HEK293 (cell line): ENCODE results near the gene APOBEC4.

Source experiments
- CTCF ChIA-PET: fragments of 350-600 bp; formaldehyde crosslinking; extraction: SDS; loops from one replicate; lab custom pipeline; 2021; ENCODE audit warnings: antibody characterized with exemption; lab: Yijun Ruan, JAX
- POLR2A ChIA-PET: fragments of 300-600 bp; formaldehyde crosslinking; extraction: SDS; loops from one replicate; lab custom pipeline; 2020; ENCODE audit warnings: antibody characterized with exemption, inconsistent platforms; lab: Yijun Ruan, JAX
- H3K27ac ChIP-seq: fragments of 200-500 bp; sonication (Bioruptor generic); 2 replicates; pipeline ENCODE4 v1.5.1; 2014; ENCODE audit warnings: low read depth, low read length, control low read depth, inconsistent platforms; ENCODE audit errors: extremely low read depth
- H3K36me3 ChIP-seq, 2 experiments: fragments of 200-500 bp in 1 of 2; sonication (Bioruptor generic) in 1 of 2; 1 replicate in 1 of 2; 2 replicates in 1 of 2; pipeline ENCODE4 v1.5.1; 2014 to 2017; ENCODE audit warnings: inconsistent platforms in 2 of 2, low read length in 2 of 2; ENCODE audit not compliant: control insufficient read depth in 2 of 2, insufficient read depth in 1 of 2
- H3K4me1 ChIP-seq: fragments of 200-500 bp; sonication (Bioruptor generic); 2 replicates; pipeline ENCODE4 v1.5.1; 2014; ENCODE audit warnings: mild to moderate bottlenecking, low read length, inconsistent platforms; ENCODE audit not compliant: control insufficient read depth, insufficient read depth
- H3K4me3 ChIP-seq: 2 replicates; pipeline ENCODE4 v1.5.1; 2011; ENCODE audit warnings: low read depth, mild to moderate bottlenecking, control low read depth, low read length, moderate library complexity
- H3K9me3 ChIP-seq: fragments of 200-500 bp; sonication (Bioruptor generic); 2 replicates; pipeline ENCODE4 v1.5.1; 2014; ENCODE audit warnings: low read depth, low read length, inconsistent platforms; ENCODE audit not compliant: control insufficient read depth, insufficient read depth
- GLI2 ChIP-seq: fragments of 450-650 bp; formaldehyde crosslinking; IDR thresholded peaks from 2 replicates; pipeline ENCODE4; 2017; ENCODE audit warnings: missing biosample characterization, missing genetic modification characterization, low read depth, borderline replicate concordance
- MEIS1 ChIP-seq: sonication (generic); formaldehyde crosslinking; IDR thresholded peaks from 2 replicates; pipeline ENCODE4 v1.8.1; 2022; ENCODE audit warnings: missing genetic modification reagents, mild to moderate bottlenecking, borderline replicate concordance
- OVOL3 ChIP-seq: fragments of 450-650 bp; formaldehyde crosslinking; IDR thresholded peaks from 2 replicates; pipeline ENCODE4 v1.5.1; 2016; ENCODE audit warnings: missing biosample characterization, missing genetic modification characterization
- PRDM1 ChIP-seq: fragments of 450-650 bp; formaldehyde crosslinking; IDR thresholded peaks from 2 replicates; pipeline ENCODE4; 2016; ENCODE audit warnings: missing biosample characterization, missing genetic modification characterization
- YY1 ChIP-seq: fragments of 450-650 bp; formaldehyde crosslinking; IDR thresholded peaks from 2 replicates; pipeline ENCODE4 v1.5.1; 2018; ENCODE audit warnings: missing biosample characterization, missing genetic modification characterization
- ZBTB48 ChIP-seq: fragments of 450-650 bp; formaldehyde crosslinking; IDR thresholded peaks from 2 replicates; pipeline ENCODE4 v1.5.1; 2016; ENCODE audit warnings: missing biosample characterization, missing genetic modification characterization
- ZEB2 ChIP-seq: fragments of 450-650 bp; formaldehyde crosslinking; IDR thresholded peaks from 2 replicates; pipeline ENCODE4 v1.5.1; 2016; ENCODE audit warnings: missing biosample characterization, missing genetic modification characterization
- ZNF133 ChIP-seq: fragments of 450-650 bp; formaldehyde crosslinking; IDR thresholded peaks from 2 replicates; pipeline ENCODE4 v1.5.1; 2016; ENCODE audit warnings: missing biosample characterization, missing genetic modification characterization
- ZNF530 ChIP-seq: fragments of 450-650 bp; formaldehyde crosslinking; IDR thresholded peaks from 2 replicates; pipeline ENCODE4 v1.5.1; 2016; ENCODE audit warnings: low read depth, missing biosample characterization, missing genetic modification characterization
- ZNF629 ChIP-seq: fragments of 450-650 bp; formaldehyde crosslinking; IDR thresholded peaks from 2 replicates; pipeline ENCODE4 v1.5.1; 2017; ENCODE audit warnings: missing biosample characterization, missing genetic modification characterization
- ZNF660 ChIP-seq: fragments of 450-650 bp; IDR thresholded peaks from 2 replicates; pipeline ENCODE4 v1.5.1; 2018; ENCODE audit warnings: missing biosample characterization, mild to moderate bottlenecking, missing genetic modification characterization
- ZNF747 ChIP-seq: fragments of 450-650 bp; formaldehyde crosslinking; IDR thresholded peaks from 2 replicates; pipeline ENCODE4 v1.5.1; 2016; ENCODE audit warnings: missing biosample characterization, missing genetic modification characterization
- ZSCAN16 ChIP-seq: fragments of 450-650 bp; formaldehyde crosslinking; IDR thresholded peaks from 2 replicates; pipeline ENCODE4 v1.5.1; 2016; ENCODE audit warnings: missing biosample characterization, missing genetic modification characterization
- ZSCAN5A ChIP-seq: fragments of 450-650 bp; formaldehyde crosslinking; IDR thresholded peaks from 2 replicates; pipeline ENCODE4 v1.5.1; 2016; ENCODE audit warnings: missing biosample characterization, missing genetic modification characterization
- ZXDB ChIP-seq: fragments of 450-650 bp; formaldehyde crosslinking; IDR thresholded peaks from 2 replicates; pipeline ENCODE4 v1.5.1; 2016; ENCODE audit warnings: missing biosample characterization, missing genetic modification characterization
- TF ChIP-seq, protein P1 (sequence below): fragments of 450-650 bp; formaldehyde crosslinking; IDR thresholded peaks from 2 replicates; pipeline ENCODE4 v1.5.0; 2017; ENCODE audit warnings: missing biosample characterization, missing genetic modification characterization, borderline replicate concordance
- TF ChIP-seq, protein P2 (sequence below): fragments of 450-650 bp; formaldehyde crosslinking; IDR thresholded peaks from 2 replicates; pipeline ENCODE4 v1.5.1; 2016; ENCODE audit warnings: missing biosample characterization, missing genetic modification characterization, low read depth
- TF ChIP-seq, protein P3 (sequence below): fragments of 450-650 bp; IDR thresholded peaks from 2 replicates; pipeline ENCODE4 v1.5.1; 2018; ENCODE audit warnings: missing biosample characterization, missing genetic modification characterization
- TF ChIP-seq, protein P4 (sequence below): fragments of 450-650 bp; formaldehyde crosslinking; IDR thresholded peaks from 2 replicates; pipeline ENCODE4 v1.5.1; 2016; ENCODE audit warnings: missing biosample characterization, missing genetic modification characterization

The APOBEC4 gene

GRCh38 chr1:183675381-183675780 is 22.3 kb upstream of the APOBEC4 start (continued):
- TF ChIP-seq, protein P1, sequence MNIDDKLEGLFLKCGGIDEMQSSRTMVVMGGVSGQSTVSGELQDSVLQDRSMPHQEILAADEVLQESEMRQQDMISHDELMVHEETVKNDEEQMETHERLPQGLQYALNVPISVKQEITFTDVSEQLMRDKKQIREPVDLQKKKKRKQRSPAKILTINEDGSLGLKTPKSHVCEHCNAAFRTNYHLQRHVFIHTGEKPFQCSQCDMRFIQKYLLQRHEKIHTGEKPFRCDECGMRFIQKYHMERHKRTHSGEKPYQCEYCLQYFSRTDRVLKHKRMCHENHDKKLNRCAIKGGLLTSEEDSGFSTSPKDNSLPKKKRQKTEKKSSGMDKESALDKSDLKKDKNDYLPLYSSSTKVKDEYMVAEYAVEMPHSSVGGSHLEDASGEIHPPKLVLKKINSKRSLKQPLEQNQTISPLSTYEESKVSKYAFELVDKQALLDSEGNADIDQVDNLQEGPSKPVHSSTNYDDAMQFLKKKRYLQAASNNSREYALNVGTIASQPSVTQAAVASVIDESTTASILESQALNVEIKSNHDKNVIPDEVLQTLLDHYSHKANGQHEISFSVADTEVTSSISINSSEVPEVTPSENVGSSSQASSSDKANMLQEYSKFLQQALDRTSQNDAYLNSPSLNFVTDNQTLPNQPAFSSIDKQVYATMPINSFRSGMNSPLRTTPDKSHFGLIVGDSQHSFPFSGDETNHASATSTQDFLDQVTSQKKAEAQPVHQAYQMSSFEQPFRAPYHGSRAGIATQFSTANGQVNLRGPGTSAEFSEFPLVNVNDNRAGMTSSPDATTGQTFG (tag by site-specific recombination): no peak
- TF ChIP-seq ZNF629 (tag by site-specific recombination) (no peak), ZEB2 (no peak)

DNA sequence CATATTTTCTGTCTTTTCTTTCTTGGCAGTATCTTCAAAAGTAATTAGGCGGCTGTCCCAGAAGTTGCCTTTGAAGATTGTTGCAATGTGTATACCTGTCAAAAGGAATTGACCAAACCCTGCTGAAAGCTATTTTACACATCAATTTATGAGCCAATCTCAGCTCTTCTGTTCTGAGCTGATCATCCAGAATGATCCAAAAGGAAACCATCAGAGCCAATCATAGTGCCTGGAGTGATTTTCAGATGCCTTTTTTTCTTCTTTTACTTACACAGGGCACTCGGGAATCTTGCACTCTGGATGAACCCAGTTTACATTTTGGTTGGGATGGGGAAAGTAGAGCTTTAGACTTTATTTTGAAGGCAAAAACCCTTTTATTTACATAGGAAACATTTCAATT is 21.8 kb upstream of the APOBEC4 start:
- CTCF ChIA-PET: interaction anchor here (0.6 to 4.8 kb wide), 4 partner anchors 10 to 241 kb away, joined by 3 to 32 read pairs (median 6); no protein-coding TSS in a partner anchor
- H3K27ac ChIP-seq: no peak overlapping the region
- TF ChIP-seq, protein P2, sequence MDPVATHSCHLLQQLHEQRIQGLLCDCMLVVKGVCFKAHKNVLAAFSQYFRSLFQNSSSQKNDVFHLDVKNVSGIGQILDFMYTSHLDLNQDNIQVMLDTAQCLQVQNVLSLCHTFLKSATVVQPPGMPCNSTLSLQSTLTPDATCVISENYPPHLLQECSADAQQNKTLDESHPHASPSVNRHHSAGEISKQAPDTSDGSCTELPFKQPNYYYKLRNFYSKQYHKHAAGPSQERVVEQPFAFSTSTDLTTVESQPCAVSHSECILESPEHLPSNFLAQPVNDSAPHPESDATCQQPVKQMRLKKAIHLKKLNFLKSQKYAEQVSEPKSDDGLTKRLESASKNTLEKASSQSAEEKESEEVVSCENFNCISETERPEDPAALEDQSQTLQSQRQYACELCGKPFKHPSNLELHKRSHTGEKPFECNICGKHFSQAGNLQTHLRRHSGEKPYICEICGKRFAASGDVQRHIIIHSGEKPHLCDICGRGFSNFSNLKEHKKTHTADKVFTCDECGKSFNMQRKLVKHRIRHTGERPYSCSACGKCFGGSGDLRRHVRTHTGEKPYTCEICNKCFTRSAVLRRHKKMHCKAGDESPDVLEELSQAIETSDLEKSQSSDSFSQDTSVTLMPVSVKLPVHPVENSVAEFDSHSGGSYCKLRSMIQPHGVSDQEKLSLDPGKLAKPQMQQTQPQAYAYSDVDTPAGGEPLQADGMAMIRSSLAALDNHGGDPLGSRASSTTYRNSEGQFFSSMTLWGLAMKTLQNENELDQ (tag by site-specific recombination): no peak
- TF ChIP-seq YY1 (no peak), GLI2 (no peak), ZNF660 (tag by site-specific recombination) (no peak), PRDM1 (tag by site-specific recombination) (no peak), ZXDB (tag by site-specific recombination) (no peak), ZNF133 (tag by site-specific recombination) (no peak), ZNF747 (no peak), ZNF629 (tag by site-specific recombination) (no peak), ZSCAN5A (tag by site-specific recombination) (no peak), MEIS1 (CRISPR knock-in tag) (no peak), ZSCAN16 (tag by site-specific recombination) (no peak), ZBTB48 (tag by site-specific recombination) (no peak), OVOL3 (tag by site-specific recombination) (no peak), ZNF530 (tag by site-specific recombination) (no peak)
- TF ChIP-seq, protein P3, sequence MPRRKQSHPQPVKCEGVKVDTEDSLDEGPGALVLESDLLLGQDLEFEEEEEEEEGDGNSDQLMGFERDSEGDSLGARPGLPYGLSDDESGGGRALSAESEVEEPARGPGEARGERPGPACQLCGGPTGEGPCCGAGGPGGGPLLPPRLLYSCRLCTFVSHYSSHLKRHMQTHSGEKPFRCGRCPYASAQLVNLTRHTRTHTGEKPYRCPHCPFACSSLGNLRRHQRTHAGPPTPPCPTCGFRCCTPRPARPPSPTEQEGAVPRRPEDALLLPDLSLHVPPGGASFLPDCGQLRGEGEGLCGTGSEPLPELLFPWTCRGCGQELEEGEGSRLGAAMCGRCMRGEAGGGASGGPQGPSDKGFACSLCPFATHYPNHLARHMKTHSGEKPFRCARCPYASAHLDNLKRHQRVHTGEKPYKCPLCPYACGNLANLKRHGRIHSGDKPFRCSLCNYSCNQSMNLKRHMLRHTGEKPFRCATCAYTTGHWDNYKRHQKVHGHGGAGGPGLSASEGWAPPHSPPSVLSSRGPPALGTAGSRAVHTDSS (tag by site-specific recombination): no peak
- TF ChIP-seq, protein P4, sequence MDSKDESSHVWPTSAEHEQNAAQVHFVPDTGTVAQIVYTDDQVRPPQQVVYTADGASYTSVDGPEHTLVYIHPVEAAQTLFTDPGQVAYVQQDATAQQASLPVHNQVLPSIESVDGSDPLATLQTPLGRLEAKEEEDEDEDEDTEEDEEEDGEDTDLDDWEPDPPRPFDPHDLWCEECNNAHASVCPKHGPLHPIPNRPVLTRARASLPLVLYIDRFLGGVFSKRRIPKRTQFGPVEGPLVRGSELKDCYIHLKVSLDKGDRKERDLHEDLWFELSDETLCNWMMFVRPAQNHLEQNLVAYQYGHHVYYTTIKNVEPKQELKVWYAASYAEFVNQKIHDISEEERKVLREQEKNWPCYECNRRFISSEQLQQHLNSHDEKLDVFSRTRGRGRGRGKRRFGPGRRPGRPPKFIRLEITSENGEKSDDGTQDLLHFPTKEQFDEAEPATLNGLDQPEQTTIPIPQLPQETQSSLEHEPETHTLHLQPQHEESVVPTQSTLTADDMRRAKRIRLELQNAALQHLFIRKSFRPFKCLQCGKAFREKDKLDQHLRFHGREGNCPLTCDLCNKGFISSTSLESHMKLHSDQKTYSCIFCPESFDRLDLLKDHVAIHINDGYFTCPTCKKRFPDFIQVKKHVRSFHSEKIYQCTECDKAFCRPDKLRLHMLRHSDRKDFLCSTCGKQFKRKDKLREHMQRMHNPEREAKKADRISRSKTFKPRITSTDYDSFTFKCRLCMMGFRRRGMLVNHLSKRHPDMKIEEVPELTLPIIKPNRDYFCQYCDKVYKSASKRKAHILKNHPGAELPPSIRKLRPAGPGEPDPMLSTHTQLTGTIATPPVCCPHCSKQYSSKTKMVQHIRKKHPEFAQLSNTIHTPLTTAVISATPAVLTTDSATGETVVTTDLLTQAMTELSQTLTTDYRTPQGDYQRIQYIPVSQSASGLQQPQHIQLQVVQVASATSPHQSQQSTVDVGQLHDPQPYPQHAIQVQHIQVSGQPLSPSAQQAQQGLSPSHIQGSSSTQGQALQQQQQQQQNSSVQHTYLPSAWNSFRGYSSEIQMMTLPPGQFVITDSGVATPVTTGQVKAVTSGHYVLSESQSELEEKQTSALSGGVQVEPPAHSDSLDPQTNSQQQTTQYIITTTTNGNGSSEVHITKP: no peak
- TF ChIP-seq, all 188 proteins: peak for 0
- no peaks in the 10 kb centered on the region for H3K9me3 ChIP-seq
- no peaks in the 10 kb centered on the region for H3K36me3 ChIP-seq
- no peaks in the 10 kb centered on the region for H3K4me1 ChIP-seq
- POLR2A ChIA-PET: no interaction called here
- H3K4me3 ChIP-seq: no peak overlapping the region
